ENCODE results near the gene CLTB. TPM values are rescaled to one million over a fixed set of nuclear protein-coding genes. Genes with fewer than 3 reads are reported as not detected.

The CLTB gene
- total and polyA plus RNA-seq, 2 of the 13 experiments (the other 11 are each of a cell fraction or from before 2014, with no cell fraction given) = 23.3 to 33.8 TPM

- TF ChIP-seq ZHX1 (CRISPR knock-in tag; IDR thresholded peaks at IDR 0.05; ENCODE audit: low read depth) = 0 out of 2 replicates have a peak, but pooled peaks have one; percentile 12
- peak; percentile 55 for TF ChIP-seq SALL1 (CRISPR knock-in tag; IDR thresholded peaks at IDR 0.05)
- TF ChIP-seq TFDP1 (CRISPR knock-in tag; IDR thresholded peaks at IDR 0.05; ENCODE audit: borderline replicate concordance) = 0 out of 2 replicates have a peak, but pooled peaks have one; percentile 6
- peak; percentile 50 for TF ChIP-seq PHF21A (CRISPR knock-in tag; IDR thresholded peaks at IDR 0.05)
- TF ChIP-seq ZNF460 (CRISPR knock-in tag; IDR thresholded peaks at IDR 0.05; ENCODE audit: borderline replicate concordance) = peak; percentile 4; the same call in 1 of the 2 replicates
- no peak for TF ChIP-seq FOXP4 (CRISPR knock-in tag; IDR thresholded peaks at IDR 0.05)
- no peak for TF ChIP-seq ZNF569 (CRISPR knock-in tag; IDR thresholded peaks at IDR 0.05; ENCODE audit: borderline replicate concordance)
- TF ChIP-seq ZNF609 (CRISPR knock-in tag; IDR thresholded peaks at IDR 0.05; ENCODE audit: borderline replicate concordance) = no peak
- TF ChIP-seq JARID2 (CRISPR knock-in tag; IDR thresholded peaks at IDR 0.05; ENCODE audit: insufficient replicate concordance) = no peak
- peak; percentile 46; the same call in 1 of the 2 replicates for TF ChIP-seq CCDC6 (CRISPR knock-in tag; IDR thresholded peaks at IDR 0.05)
- 0 out of 2 replicates have a peak, but pooled peaks have one; percentile 27 for TF ChIP-seq HES4 (CRISPR knock-in tag; IDR thresholded peaks at IDR 0.05; ENCODE audit: borderline replicate concordance)
- no peak for TF ChIP-seq CCAR2 (optimal IDR thresholded peaks at IDR 0.05; ENCODE audit: low read depth, low read length)
- TF ChIP-seq ZMYM4 (CRISPR knock-in tag; IDR thresholded peaks at IDR 0.05) = no peak; the same call in 1 of the 2 replicates
- TF ChIP-seq ZNF451 (CRISPR knock-in tag; IDR thresholded peaks at IDR 0.05) = 0 out of 2 replicates have a peak, but pooled peaks have one; percentile 44
These were observed 26.9 kb downstream of the CLTB start (continued) for GRCh38 chr5:176389135-176390123.

Measured in HepG2 (cell line).